Nephron (organoid): ENCODE measurements around the gene PDCD2L.
"Not testable (repeated sequence)": the region's sequence is repeated elsewhere in the genome, so short reads cannot be mapped to it uniquely, and the experiment has no call there.

Source experiments
- H3K27ac Mint-ChIP-seq, 3 experiments: 2 replicates each; pipeline ENCODE4 v1.8.0; 2020; ENCODE audit warnings: mixed read lengths in 3 of 3, mild to moderate bottlenecking in 2 of 3, moderate library complexity in 1 of 3
- H3K27me3 Mint-ChIP-seq: 2 replicates; pipeline ENCODE4 v1.8.0; 2021; ENCODE audit warnings: low read depth, mild to moderate bottlenecking, moderate library complexity, mixed read lengths
- H3K36me3 Mint-ChIP-seq: 2 replicates; pipeline ENCODE4 v1.8.0; 2020; ENCODE audit warnings: low read depth, mixed read lengths
- H3K4me1 Mint-ChIP-seq: 2 replicates; pipeline ENCODE4 v1.8.0; 2020; ENCODE audit warnings: mixed read lengths
- H3K4me3 Mint-ChIP-seq, 3 experiments: 2 replicates each; pipeline ENCODE4 v1.8.0; 2020; ENCODE audit warnings: mild to moderate bottlenecking in 3 of 3, mixed read lengths in 3 of 3, moderate library complexity in 2 of 3
- H3K9me3 Mint-ChIP-seq: 2 replicates; pipeline ENCODE4 v1.8.0; 2020; ENCODE audit warnings: mixed read lengths
- CTCF ChIP-seq, 3 experiments: fragments of 200-600 bp; sonication (generic); IDR thresholded peaks; one replicate each; pipeline ENCODE4 v1.5.0; 2021; ENCODE audit warnings: antibody characterized with exemption in 3 of 3; ENCODE audit not compliant: unreplicated experiment in 3 of 3

PDCD2L gene

GRCh38 chr19:34381399-34382251, 22.6 kb upstream of the PDCD2L start:
- H3K4me3 Mint-ChIP-seq, result no peak overlapping the region
- H3K27ac Mint-ChIP-seq, result no peak overlapping the region
- TF ChIP-seq CTCF (IDR thresholded peaks at IDR 0.05; ENCODE audit: unreplicated experiment in 3 of 3), result no peak
- H3K36me3 Mint-ChIP-seq, result peaks cover 71% of the 10 kb centered on the region
- no peaks in the 10 kb centered on the region for H3K9me3 Mint-ChIP-seq
- H3K4me1 Mint-ChIP-seq, result no peaks in the 10 kb centered on the region
- H3K27me3 Mint-ChIP-seq, result no peaks in the 10 kb centered on the region

DNA sequence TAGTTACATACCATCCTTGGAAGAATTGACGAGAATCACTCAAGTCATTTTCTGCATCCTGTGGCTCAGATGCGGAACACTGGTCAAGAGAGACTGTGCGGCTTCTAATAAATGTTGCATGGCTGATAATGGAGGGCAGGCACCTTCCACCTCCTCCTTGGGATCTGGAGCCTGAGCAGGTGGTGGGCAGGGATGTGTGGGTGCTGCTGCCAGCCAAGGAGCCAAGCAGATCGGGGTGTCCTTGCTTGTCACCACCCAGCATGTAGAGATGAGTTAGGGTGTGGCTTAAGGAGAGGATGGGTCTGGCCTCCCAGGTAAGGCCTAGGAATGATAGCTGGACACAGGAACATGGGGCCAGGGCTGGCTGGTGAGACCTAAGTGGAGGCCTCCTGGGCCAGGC, 21.7 kb upstream of the PDCD2L start:
- Mint-ChIP-seq H3K27ac (no peak overlapping the region), H3K36me3 (peaks cover 70% of the 10 kb centered on the region), H3K27me3 (no peaks in the 10 kb centered on the region), H3K4me3 (no peak overlapping the region), H3K9me3 (no peaks in the 10 kb centered on the region), H3K4me1 (no peaks in the 10 kb centered on the region)
- TF ChIP-seq CTCF (IDR thresholded peaks at IDR 0.05; ENCODE audit: unreplicated experiment in 3 of 3), result no peak

DNA sequence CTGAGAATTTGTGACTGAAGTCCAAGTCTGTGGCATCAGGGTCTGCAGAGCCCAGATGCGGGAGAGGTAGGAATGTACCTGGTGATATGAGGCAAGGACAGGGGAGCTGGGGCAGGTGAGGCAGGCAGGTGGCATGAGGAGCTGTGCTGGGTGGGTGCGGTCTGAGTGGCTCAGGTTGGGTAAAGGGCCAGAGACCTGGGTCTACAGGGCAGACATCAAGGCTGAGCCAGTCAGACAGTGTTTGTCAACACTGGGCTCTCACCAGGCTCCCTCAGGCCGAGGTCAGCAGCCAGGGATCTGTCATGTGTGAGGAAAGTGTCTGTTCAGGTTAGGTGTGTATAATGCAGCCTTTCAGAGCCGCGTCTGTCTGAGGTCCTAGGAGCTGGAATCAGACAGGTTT, 20.6 kb upstream of the PDCD2L start:
- no peaks in the 10 kb centered on the region for H3K9me3 Mint-ChIP-seq
- no peaks in the 10 kb centered on the region for H3K4me1 Mint-ChIP-seq
- no peak overlapping the region for H3K27ac Mint-ChIP-seq
- H3K4me3 Mint-ChIP-seq, result no peak overlapping the region
- H3K27me3 Mint-ChIP-seq, result no peaks in the 10 kb centered on the region
- TF ChIP-seq CTCF (IDR thresholded peaks at IDR 0.05; ENCODE audit: unreplicated experiment in 3 of 3), result no peak
- H3K36me3 Mint-ChIP-seq, result peaks cover 69% of the 10 kb centered on the region

DNA sequence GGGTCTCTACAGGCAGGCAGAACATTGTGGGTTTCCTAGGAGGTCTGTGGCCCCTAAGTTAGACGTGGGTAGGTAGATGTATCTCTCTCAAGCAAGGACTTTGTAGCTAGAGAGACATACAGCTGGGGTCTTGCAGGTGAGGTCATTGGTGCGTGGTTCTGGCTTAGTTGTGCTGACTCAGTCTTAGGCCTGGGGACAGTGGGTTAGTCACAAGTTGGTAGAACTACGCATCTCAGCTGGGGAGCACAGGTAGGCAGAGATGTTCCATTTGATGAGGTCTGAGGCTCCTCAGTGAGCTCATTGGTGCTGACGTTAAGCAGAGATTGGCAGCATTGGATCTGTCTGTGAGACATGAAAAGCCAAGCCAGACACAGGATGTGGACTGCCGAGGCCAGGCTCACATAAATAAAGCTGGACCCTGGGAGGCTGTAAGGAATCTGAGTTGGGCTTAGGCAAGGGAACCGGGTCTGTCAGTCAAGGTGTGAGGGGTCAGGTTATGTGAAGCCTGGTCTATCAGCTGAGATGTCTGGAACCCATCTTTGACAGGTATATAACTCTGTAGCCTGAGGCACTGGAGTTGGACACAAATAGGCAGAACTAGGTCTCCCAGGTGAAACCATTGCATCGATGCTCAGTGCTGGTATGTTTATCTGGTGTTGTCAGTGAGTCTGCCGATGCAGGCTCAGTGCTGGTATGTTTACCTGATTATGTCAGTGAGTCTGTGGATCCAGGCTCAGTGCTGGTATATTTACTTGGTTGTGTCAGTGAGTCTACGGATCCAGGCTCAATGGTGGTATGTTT, 17.4 kb upstream of the PDCD2L start:
- peaks cover 52% of the 10 kb centered on the region for H3K36me3 Mint-ChIP-seq
- H3K4me1 Mint-ChIP-seq, result no peaks in the 10 kb centered on the region
- no peak overlapping the region for H3K4me3 Mint-ChIP-seq
- H3K27ac Mint-ChIP-seq, result no peak overlapping the region
- no peak for TF ChIP-seq CTCF (IDR thresholded peaks at IDR 0.05; ENCODE audit: unreplicated experiment in 3 of 3)
- no peaks in the 10 kb centered on the region for H3K27me3 Mint-ChIP-seq
- H3K9me3 Mint-ChIP-seq, result no peaks in the 10 kb centered on the region

DNA sequence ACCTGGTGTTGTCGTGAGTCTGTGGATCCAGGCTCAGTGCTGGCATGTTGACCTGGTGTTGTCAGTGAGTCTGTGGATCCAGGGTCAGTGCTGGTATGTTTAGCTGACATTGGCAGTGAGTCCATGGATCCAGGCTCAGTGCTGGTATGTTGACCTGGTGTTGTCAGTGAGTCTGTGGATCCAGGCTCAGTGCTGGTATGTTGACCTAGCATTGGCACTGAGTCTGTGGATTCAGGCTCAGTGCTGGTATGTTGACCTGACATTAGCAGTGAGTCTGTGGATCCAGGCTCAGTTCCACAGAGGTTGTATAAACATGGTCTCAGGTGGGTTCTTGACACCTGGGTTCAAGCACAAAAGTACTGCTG, 16.8 kb upstream of the PDCD2L start:
- peaks cover 49% of the 10 kb centered on the region for H3K36me3 Mint-ChIP-seq
- H3K9me3 Mint-ChIP-seq, result no peaks in the 10 kb centered on the region
- no peak overlapping the region for H3K27ac Mint-ChIP-seq
- H3K4me1 Mint-ChIP-seq, result no peaks in the 10 kb centered on the region
- no peak overlapping the region for H3K4me3 Mint-ChIP-seq
- no peak for TF ChIP-seq CTCF (IDR thresholded peaks at IDR 0.05; ENCODE audit: unreplicated experiment in 3 of 3)
- no peaks in the 10 kb centered on the region for H3K27me3 Mint-ChIP-seq

DNA sequence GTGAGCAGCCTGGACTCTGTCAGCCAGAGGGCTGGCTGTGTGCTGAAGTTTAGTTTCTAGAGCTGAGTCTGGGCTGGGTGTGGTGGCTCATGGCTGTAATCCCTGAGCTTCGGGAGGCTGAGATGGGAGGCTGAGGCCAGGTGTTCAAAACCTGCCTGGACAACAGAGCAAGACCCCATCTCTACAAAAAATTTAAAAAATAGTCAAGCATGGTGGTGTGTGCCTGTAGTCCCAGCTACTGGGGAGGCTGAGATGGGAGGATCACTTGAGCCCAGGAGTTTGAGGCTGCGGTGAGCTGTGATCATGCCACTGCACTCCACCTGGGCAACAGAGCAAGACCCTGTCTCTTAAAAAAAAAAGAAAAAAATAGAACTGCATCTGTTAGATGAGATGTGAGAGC, 15.5 kb upstream of the PDCD2L start:
- H3K36me3 Mint-ChIP-seq, result peaks cover 36% of the 10 kb centered on the region
- H3K4me1 Mint-ChIP-seq, H3K27ac Mint-ChIP-seq, H3K9me3 Mint-ChIP-seq, H3K4me3 Mint-ChIP-seq, H3K27me3 Mint-ChIP-seq: not testable (repeated sequence)
